PC-3 (cell line): ENCODE data around the gene CIB2.

Source experiments
- EZH2 ChIP-seq: fragments of 300-600 bp; sonication (generic); IDR thresholded peaks from one replicate; pipeline ENCODE4 v1.6.1; 2017; ENCODE audit warnings: antibody characterized with exemption, mild to moderate bottlenecking, low read length; ENCODE audit not compliant: unreplicated experiment
- EZH2phosphoT487 ChIP-seq: fragments of 300-600 bp; sonication (generic); IDR thresholded peaks from 2 replicates; pipeline ENCODE4 v1.6.1; 2018; ENCODE audit warnings: mild to moderate bottlenecking, antibody characterized with exemption, low read length, borderline replicate concordance
- TF ChIP-seq, protein P1 (sequence below): fragments of 300-600 bp; sonication (generic); conservative IDR thresholded peaks from 2 replicates; pipeline ENCODE4 v1.5.1; 2017; ENCODE audit warnings: antibody characterized with exemption, low read depth, mild to moderate bottlenecking, low read length

DNA sequence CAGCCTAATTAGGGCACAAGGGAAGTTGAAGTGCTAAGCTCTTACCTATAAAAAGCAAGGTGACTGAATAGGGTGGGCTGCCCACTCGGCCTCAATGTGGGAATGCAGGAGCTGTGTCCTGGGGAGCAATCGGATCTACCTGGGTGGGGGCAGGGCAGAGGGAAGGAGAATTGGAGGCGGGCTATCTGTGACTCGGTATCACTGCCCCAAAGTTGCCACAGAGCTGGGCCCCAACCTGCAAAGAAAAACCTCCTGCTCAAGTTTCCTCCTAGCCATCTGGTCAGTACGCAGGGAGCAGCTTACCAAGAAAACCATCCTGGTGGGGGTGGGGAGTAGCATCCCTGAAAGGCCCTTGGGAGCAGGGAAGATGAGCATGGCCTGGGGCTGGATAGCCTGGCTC, 10.7 kb downstream of the CIB2 start:
- TF ChIP-seq, protein P1, sequence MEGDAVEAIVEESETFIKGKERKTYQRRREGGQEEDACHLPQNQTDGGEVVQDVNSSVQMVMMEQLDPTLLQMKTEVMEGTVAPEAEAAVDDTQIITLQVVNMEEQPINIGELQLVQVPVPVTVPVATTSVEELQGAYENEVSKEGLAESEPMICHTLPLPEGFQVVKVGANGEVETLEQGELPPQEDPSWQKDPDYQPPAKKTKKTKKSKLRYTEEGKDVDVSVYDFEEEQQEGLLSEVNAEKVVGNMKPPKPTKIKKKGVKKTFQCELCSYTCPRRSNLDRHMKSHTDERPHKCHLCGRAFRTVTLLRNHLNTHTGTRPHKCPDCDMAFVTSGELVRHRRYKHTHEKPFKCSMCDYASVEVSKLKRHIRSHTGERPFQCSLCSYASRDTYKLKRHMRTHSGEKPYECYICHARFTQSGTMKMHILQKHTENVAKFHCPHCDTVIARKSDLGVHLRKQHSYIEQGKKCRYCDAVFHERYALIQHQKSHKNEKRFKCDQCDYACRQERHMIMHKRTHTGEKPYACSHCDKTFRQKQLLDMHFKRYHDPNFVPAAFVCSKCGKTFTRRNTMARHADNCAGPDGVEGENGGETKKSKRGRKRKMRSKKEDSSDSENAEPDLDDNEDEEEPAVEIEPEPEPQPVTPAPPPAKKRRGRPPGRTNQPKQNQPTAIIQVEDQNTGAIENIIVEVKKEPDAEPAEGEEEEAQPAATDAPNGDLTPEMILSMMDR = no peak
- TF ChIP-seq EZH2 = no peak
- TF ChIP-seq EZH2phosphoT487 = no peak
